Thyroid gland (tissue), 4 donors: ENCODE results near the gene AP3B1. TPM values are rescaled to one million over a fixed set of nuclear protein-coding genes. Genes with fewer than 3 reads are reported as not detected.

ENCODE experiments used
- DNase-seq, 2 donors: peaks; one replicate each; pipeline ENCODE4 v3.0.0-alpha.2; 2019
- H3K27ac ChIP-seq, 3 donors: fragments of 200-600 bp; sonication (generic); 1 replicate in 2 of 3; 2 replicates in 1 of 3; pipeline ENCODE4 v1.5.1; 2016 to 2019; ENCODE audit warnings: mild to moderate bottlenecking in 1 of 3, moderate library complexity in 1 of 3
- H3K27me3 ChIP-seq: fragments of 200-600 bp; sonication (generic); one replicate; pipeline ENCODE4 v1.5.1; 2019
- H3K36me3 ChIP-seq, 2 donors: fragments of 200-600 bp; sonication (generic); one replicate each; pipeline ENCODE4 v1.5.1; 2016 to 2019
- H3K4me1 ChIP-seq, 2 donors: fragments of 200-600 bp; sonication (generic); one replicate each; pipeline ENCODE4 v1.5.1; 2017 to 2019
- H3K4me3 ChIP-seq, 3 donors: fragments of 200-600 bp; sonication (generic); replicated peaks in 1 of 3; 1 replicate in 2 of 3; 2 replicates in 1 of 3; pipeline ENCODE4 v1.5.1; 2016; ENCODE audit warnings: mild to moderate bottlenecking in 1 of 3
- H3K9me3 ChIP-seq: fragments of 200-600 bp; sonication (generic); one replicate; pipeline ENCODE4 v1.5.1; 2017
- CTCF ChIP-seq, 6 experiments: fragments of 200-600 bp in 3 of 6; fragments of 450-650 bp in 3 of 6; sonication (generic) in 3 of 6; IDR thresholded peaks; one replicate each; pipeline ENCODE4 v1.5.1; 2016 to 2019; ENCODE audit warnings: antibody characterized with exemption in 6 of 6, mild to moderate bottlenecking in 2 of 6, inconsistent platforms in 1 of 6, moderate library complexity in 1 of 6
- POLR2A ChIP-seq, 2 donors: fragments of 450-650 bp; IDR thresholded peaks; one replicate each; pipeline ENCODE4 v1.6.1; 2017; ENCODE audit warnings: antibody characterized with exemption in 2 of 2, mild to moderate bottlenecking in 2 of 2, moderate library complexity in 1 of 2
- WGBS, 2 donors: methylation state at CpG; one replicate each; pipeline ENCODE4 v1.1.5; 2017; 5-methylcytosine and 5-hydroxymethylcytosine counted together
- intact Hi-C: fragments of 100-400 bp; cut with DNase I; formaldehyde crosslinking; loops from one replicate; pipeline ENCODE4 v1.15.1; 2023
- total RNA-seq, 4 donors: library from RNA; depleted of rRNA; stranded (reverse); fragments of >200 nt; gene quantifications; one replicate each; pipeline ENCODE4 v1.2.3, GENCODE V29; 2016

Gene AP3B1
- total RNA-seq, 4 donors from 2014 or later = 60.9 to 86.6 (median 72.2) TPM

GRCh38 chr5:78006449-78006848, 288.0 kb downstream of the AP3B1 start:
- no peak overlapping the region for H3K27ac ChIP-seq
- H3K4me1 ChIP-seq = no peaks in the 10 kb centered on the region
- H3K27me3 ChIP-seq = no peaks in the 10 kb centered on the region
- no peaks in the 10 kb centered on the region for H3K9me3 ChIP-seq
- intact Hi-C loops = no loop called here
- no peaks in the 10 kb centered on the region for H3K36me3 ChIP-seq
- DNase-seq = no peak
- 97% methylated on average over 7 of the region's 7 CpGs for WGBS, 2 donors
- TF ChIP-seq CTCF (IDR thresholded peaks at IDR 0.05) = no peak
- TF ChIP-seq POLR2A (IDR thresholded peaks at IDR 0.05) = no peak
- no peak overlapping the region for H3K4me3 ChIP-seq

- 92 to 94% methylated on average over 5 of the region's 5 CpGs for WGBS, 2 donors
- H3K27ac ChIP-seq = no peak overlapping the region
- H3K9me3 ChIP-seq = no peaks in the 10 kb centered on the region
- no peaks in the 10 kb centered on the region for H3K27me3 ChIP-seq
- no peaks in the 10 kb centered on the region for H3K4me1 ChIP-seq
- no peak for TF ChIP-seq POLR2A (IDR thresholded peaks at IDR 0.05)
- no peak for TF ChIP-seq CTCF (IDR thresholded peaks at IDR 0.05)
- intact Hi-C loops = no loop called here
- no peak overlapping the region for H3K4me3 ChIP-seq
- no peaks in the 10 kb centered on the region for H3K36me3 ChIP-seq
- DNase-seq = no peak
Measured at GRCh38 chr5:78005021-78005785, 289.3 kb downstream of the AP3B1 start.

GRCh38 chr5:78004559-78004958, 289.9 kb downstream of the AP3B1 start:
- intact Hi-C loops = no loop called here
- Histone ChIP-seq H3K27ac (no peak overlapping the region), H3K4me1 (no peaks in the 10 kb centered on the region), H3K27me3 (no peaks in the 10 kb centered on the region), H3K36me3 (peaks cover 0 to under 1% of the 10 kb centered on the region in 2 donors), H3K9me3 (no peaks in the 10 kb centered on the region), H3K4me3 (no peak overlapping the region)
- no peak for DNase-seq
- 97 to 98% methylated on average over 1 of the region's 1 CpG for WGBS, 2 donors
- TF ChIP-seq POLR2A (IDR thresholded peaks at IDR 0.05) = no peak
- TF ChIP-seq CTCF (IDR thresholded peaks at IDR 0.05) = no peak

- 91 to 92% methylated on average over 7 of the region's 7 CpGs for WGBS, 2 donors
Measured at GRCh38 chr5:78003919-78004318, 290.6 kb downstream of the AP3B1 start.

More at GRCh38 chr5:78003919-78004318, 290.6 kb downstream of the AP3B1 start:
- no peak overlapping the region for H3K27ac ChIP-seq
- intact Hi-C loops = no loop called here
- H3K9me3 ChIP-seq = no peaks in the 10 kb centered on the region
- no peak overlapping the region for H3K4me3 ChIP-seq
- no peak for DNase-seq
- H3K27me3 ChIP-seq = no peaks in the 10 kb centered on the region
- H3K36me3 ChIP-seq = peaks cover 0 to 2% of the 10 kb centered on the region in 2 donors
- H3K4me1 ChIP-seq = no peaks in the 10 kb centered on the region
- TF ChIP-seq CTCF (IDR thresholded peaks at IDR 0.05) (no peak), POLR2A (IDR thresholded peaks at IDR 0.05) (no peak)
